CD4-positive, alpha-beta T cell (primary cell): ENCODE data around the gene HEPACAM2. TPM values are rescaled to one million over a fixed set of nuclear protein-coding genes. Genes with fewer than 3 reads are reported as not detected.
A peak's percentile ranks its signal among the peaks of the same experiment; 100 is the strongest.

ENCODE experiments used
- ATAC-seq: fragments of 200-7000 bp; cut with Tn5 transposase; one replicate; pipeline ENCODE4 v1.10.0; 2022; ENCODE audit warnings: mild to moderate bottlenecking; ENCODE audit not compliant: poor library complexity
- CTCF ChIA-PET: fragments of 350-600 bp; sonication (Branson Sonifier 250); formaldehyde crosslinking; loops from one replicate; lab custom pipeline; 2021; ENCODE audit warnings: antibody characterized with exemption, inconsistent platforms; lab: Charles Lee
- POLR2A ChIA-PET: fragments of 350-600 bp; sonication (Branson Sonifier 250); formaldehyde crosslinking; loops from one replicate; lab custom pipeline; 2021; ENCODE audit warnings: antibody characterized with exemption, inconsistent platforms; lab: Charles Lee
- DNase-seq, 14 experiments: peaks; one replicate each; pipeline ENCODE4 v3.0.0-alpha.2; 2013 to 2020; ENCODE audit warnings: mixed read lengths in 2 of 14
- H3K27ac ChIP-seq, 2 donors: one replicate each; pipeline versions ENCODE4 v1.5.1 to v1.7.0; 2013; ENCODE audit warnings: low read length in 2 of 2, low read depth in 1 of 2, mild to moderate bottlenecking in 1 of 2
- H3K27me3 ChIP-seq, 2 experiments: 1 replicate in 1 of 2; 2 replicates in 1 of 2; pipeline versions ENCODE4 v1.6.1 to v1.7.0; 2013; ENCODE audit warnings: low read length in 2 of 2, control low read depth in 1 of 2, mild to moderate bottlenecking in 1 of 2, moderate library complexity in 1 of 2; ENCODE audit not compliant: insufficient read depth in 2 of 2, control insufficient read depth in 1 of 2
- H3K36me3 ChIP-seq: one replicate; pipeline ENCODE4 v1.6.1; 2013; ENCODE audit warnings: low read length, control low read depth; ENCODE audit not compliant: insufficient read depth
- H3K4me1 ChIP-seq: one replicate; pipeline ENCODE4 v1.6.1; 2013; ENCODE audit warnings: low read length, control low read depth; ENCODE audit not compliant: insufficient read depth
- H3K4me3 ChIP-seq: one replicate; pipeline ENCODE4 v1.5.1; 2013; ENCODE audit warnings: mild to moderate bottlenecking, low read length, moderate library complexity
- H3K9me3 ChIP-seq, 2 experiments: 1 replicate in 1 of 2; 2 replicates in 1 of 2; pipeline versions ENCODE4 v1.6.1 to v1.7.0; 2013; ENCODE audit warnings: low read length in 2 of 2, mild to moderate bottlenecking in 2 of 2, control low read depth in 1 of 2, moderate library complexity in 1 of 2; ENCODE audit not compliant: control insufficient read depth in 1 of 2, insufficient read depth in 1 of 2
- H3K27ac Mint-ChIP-seq: one replicate; pipeline ENCODE4 v1.8.0; 2020; ENCODE audit warnings: mixed read lengths
- H3K27me3 Mint-ChIP-seq: one replicate; pipeline ENCODE4 v1.8.0; 2021; ENCODE audit warnings: mixed read lengths
- H3K36me3 Mint-ChIP-seq: one replicate; pipeline ENCODE4 v1.8.0; 2021; ENCODE audit warnings: low read depth, mixed read lengths
- H3K4me1 Mint-ChIP-seq: one replicate; pipeline ENCODE4 v1.8.0; 2021; ENCODE audit warnings: low read depth, mixed read lengths
- H3K4me3 Mint-ChIP-seq: one replicate; pipeline ENCODE4 v1.8.0; 2020; ENCODE audit warnings: mild to moderate bottlenecking, mixed read lengths
- H3K9me3 Mint-ChIP-seq: one replicate; pipeline ENCODE4 v1.8.0; 2020; ENCODE audit warnings: mixed read lengths
- intact Hi-C, 2 experiments: fragments of 100-400 bp; cut with DNase I in 1 of 2; cut with micrococcal nuclease in 1 of 2; formaldehyde crosslinking; loops; one replicate each; pipeline versions ENCODE4 v1.15.1 to v1.9.0; 2023 to 2025; cut with DNase I, micrococcal nuclease
- total RNA-seq, 174 experiments: library from RNA in 2 of 174; stranded (reverse) in 2 of 174; gene quantifications; one replicate each; pipeline ENCODE4 v1.2.3 and lab custom pipeline; 2021 to 2026
- TF ChIP-seq, protein P1 (sequence below): fragments of 200-600 bp; IDR thresholded peaks from one replicate; pipeline ENCODE4 v1.8.0; 2022; ENCODE audit warnings: antibody characterized with exemption, mild to moderate bottlenecking

HEPACAM2 gene
- total RNA-seq, 2 experiments from 2014 or later: not detected

DNA sequence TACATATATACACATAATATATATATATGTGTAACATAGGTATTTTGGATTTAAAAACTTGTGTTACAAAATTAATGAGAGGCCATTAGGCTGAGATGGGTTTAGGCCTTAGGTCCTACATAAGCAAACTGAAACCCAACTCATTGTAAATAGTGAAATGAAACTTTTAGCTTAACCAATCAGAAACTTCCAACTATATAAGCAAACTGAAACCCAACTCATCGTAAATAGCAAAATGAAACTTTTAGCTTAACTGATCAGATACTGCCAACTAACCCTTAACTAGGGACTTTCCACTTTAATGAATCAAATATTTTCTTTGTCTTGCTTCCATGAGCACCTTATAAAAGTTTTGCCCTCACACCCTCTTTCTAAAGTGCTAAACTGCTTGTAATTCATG lies 60.8 kb downstream of the HEPACAM2 start:
- ATAC-seq (peak; percentile 34), DNase-seq (peak in 3 of 14 experiments; percentile 41 to 66 (median 51))
- Mint-ChIP-seq H3K4me1 (peaks cover 11% of the 10 kb centered on the region), H3K9me3 (peaks cover 10% of the 10 kb centered on the region), H3K4me3 (no peak overlapping the region), H3K27ac (no peak overlapping the region), H3K27me3 (no peaks in the 10 kb centered on the region), H3K36me3 (no peaks in the 10 kb centered on the region)
- Histone ChIP-seq H3K27me3 (no peaks in the 10 kb centered on the region), H3K4me3 (no peak overlapping the region), H3K36me3 (no peaks in the 10 kb centered on the region), H3K9me3 (peaks cover 0 to 16% of the 10 kb centered on the region in 2 experiments), H3K4me1 (no peaks in the 10 kb centered on the region), H3K27ac (peak overlapping the region in 1 of 2 donors; percentile 35)
- intact Hi-C loops: no loop called here
- TF ChIP-seq, protein P1, sequence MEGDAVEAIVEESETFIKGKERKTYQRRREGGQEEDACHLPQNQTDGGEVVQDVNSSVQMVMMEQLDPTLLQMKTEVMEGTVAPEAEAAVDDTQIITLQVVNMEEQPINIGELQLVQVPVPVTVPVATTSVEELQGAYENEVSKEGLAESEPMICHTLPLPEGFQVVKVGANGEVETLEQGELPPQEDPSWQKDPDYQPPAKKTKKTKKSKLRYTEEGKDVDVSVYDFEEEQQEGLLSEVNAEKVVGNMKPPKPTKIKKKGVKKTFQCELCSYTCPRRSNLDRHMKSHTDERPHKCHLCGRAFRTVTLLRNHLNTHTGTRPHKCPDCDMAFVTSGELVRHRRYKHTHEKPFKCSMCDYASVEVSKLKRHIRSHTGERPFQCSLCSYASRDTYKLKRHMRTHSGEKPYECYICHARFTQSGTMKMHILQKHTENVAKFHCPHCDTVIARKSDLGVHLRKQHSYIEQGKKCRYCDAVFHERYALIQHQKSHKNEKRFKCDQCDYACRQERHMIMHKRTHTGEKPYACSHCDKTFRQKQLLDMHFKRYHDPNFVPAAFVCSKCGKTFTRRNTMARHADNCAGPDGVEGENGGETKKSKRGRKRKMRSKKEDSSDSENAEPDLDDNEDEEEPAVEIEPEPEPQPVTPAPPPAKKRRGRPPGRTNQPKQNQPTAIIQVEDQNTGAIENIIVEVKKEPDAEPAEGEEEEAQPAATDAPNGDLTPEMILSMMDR: no peak
- CTCF ChIA-PET: no interaction called here
- POLR2A ChIA-PET: no interaction called here

DNA sequence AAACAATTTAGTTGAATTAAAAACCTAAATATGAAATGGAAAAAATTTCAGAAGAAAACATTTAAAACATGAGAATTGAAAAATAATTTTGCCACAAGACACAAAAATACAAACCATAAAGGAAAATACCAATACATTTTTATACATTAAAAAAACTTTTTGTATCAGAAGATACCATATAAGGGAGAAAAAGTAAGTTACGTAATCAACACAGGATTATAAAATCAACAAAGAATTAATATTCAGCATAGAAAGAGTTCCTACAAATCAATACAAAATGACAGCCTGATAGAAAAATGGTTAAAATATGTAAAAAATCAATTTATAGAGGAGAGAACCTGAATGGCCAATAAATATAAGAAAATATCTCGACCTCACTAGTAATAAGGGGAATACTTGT lies 61.5 kb downstream of the HEPACAM2 start:
- H3K36me3 Mint-ChIP-seq: no peaks in the 10 kb centered on the region
- POLR2A ChIA-PET: no interaction called here
- H3K27me3 ChIP-seq: no peaks in the 10 kb centered on the region
- H3K27ac Mint-ChIP-seq: no peak overlapping the region
- CTCF ChIA-PET: no interaction called here
- no peak overlapping the region for H3K4me3 Mint-ChIP-seq
- intact Hi-C loops: no loop called here
- ATAC-seq: no peak
- no peaks in the 10 kb centered on the region for H3K36me3 ChIP-seq
- no peaks in the 10 kb centered on the region for H3K27me3 Mint-ChIP-seq
- peaks cover 11% of the 10 kb centered on the region for H3K4me1 Mint-ChIP-seq
- peaks cover 0 to 10% of the 10 kb centered on the region in 2 experiments for H3K9me3 ChIP-seq
- H3K4me3 ChIP-seq: no peak overlapping the region
- TF ChIP-seq, protein P1: no peak
- H3K27ac ChIP-seq: no peak overlapping the region
- no peak for DNase-seq
- peaks cover 10% of the 10 kb centered on the region for H3K9me3 Mint-ChIP-seq
- no peaks in the 10 kb centered on the region for H3K4me1 ChIP-seq

DNA sequence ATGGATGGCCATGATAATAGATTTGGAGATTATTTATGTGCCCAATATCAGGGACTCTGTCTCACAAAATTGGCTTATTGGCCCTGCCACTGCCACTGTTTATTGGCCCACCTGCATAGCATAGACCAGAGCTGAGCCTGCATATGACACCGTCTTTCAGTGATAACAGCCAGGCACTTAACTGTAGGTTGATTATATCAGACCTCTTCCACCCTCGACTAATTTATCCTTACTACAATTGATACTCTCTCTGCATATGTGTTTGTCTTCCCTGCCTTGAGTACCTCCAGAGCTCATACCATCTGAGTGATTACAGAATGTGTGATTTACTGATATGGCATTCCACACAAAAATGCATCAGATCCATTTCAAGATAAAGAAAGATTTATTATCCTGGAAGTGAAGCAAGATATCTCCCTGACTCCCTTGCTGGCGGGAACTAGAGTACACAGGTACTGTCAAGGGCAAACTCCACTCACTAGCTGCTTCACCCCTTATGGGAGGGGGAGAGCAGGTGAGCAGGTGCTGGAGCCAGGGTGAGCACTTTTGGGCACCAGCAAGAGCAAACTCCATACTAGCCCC lies 65.0 kb downstream of the HEPACAM2 start:
- peaks cover 11% of the 10 kb centered on the region for H3K4me1 Mint-ChIP-seq
- CTCF ChIA-PET: no interaction called here
- intact Hi-C loops: no loop called here
- no peak overlapping the region for H3K4me3 ChIP-seq
- peaks cover 0 to 7% of the 10 kb centered on the region in 2 experiments for H3K9me3 ChIP-seq
- peaks cover 7% of the 10 kb centered on the region for H3K9me3 Mint-ChIP-seq
- no peaks in the 10 kb centered on the region for H3K4me1 ChIP-seq
- no peaks in the 10 kb centered on the region for H3K27me3 ChIP-seq
- no peak overlapping the region for H3K4me3 Mint-ChIP-seq
- TF ChIP-seq, protein P1: no peak
- no peaks in the 10 kb centered on the region for H3K36me3 ChIP-seq
- no peak for ATAC-seq
- no peak for DNase-seq
- no peaks in the 10 kb centered on the region for H3K36me3 Mint-ChIP-seq
- H3K27ac ChIP-seq: no peak overlapping the region
- POLR2A ChIA-PET: no interaction called here
- no peak overlapping the region for H3K27ac Mint-ChIP-seq
- no peaks in the 10 kb centered on the region for H3K27me3 Mint-ChIP-seq
